Measurements from ENCODE around the gene BCAS3. TPM values are rescaled to one million over a fixed set of nuclear protein-coding genes. Genes with fewer than 3 reads are reported as not detected.

Gene BCAS3
- polyA plus RNA-seq, 1 donor from 2014 or later: 21.6 TPM

DNA sequence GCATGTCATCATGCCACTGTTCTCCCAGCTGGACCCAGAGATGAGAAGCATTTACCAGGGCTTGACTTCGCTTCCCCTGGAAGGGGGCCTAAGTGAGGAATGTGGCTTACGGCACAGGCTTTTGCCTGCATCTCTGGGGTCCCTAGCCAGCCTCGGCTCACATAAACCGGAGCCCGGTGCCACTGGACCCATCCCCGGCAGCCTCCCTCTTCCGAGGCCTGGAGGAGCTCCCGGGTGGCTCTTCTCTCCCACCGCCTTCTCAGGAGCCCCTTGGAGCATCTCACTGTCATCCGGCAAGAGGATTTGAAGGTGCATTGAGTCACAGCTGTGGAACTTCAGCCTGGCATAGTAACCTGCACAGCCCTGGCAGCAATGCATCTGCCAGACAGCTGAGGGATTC is 692.1 kb downstream of the BCAS3 start:
- no peak overlapping the region for H3K4me2 ChIP-seq (ENCODE audit: low read length)
- no peak overlapping the region for H3K9ac ChIP-seq (ENCODE audit: low read length)
- H3K36me3 ChIP-seq (ENCODE audit: insufficient read depth, low read length): no peaks in the 10 kb centered on the region
- H3K9me3 ChIP-seq (ENCODE audit: low read length): no peaks in the 10 kb centered on the region
- H2AFZ ChIP-seq (ENCODE audit: low read depth, low read length): no peak overlapping the region
- H3K27ac ChIP-seq (ENCODE audit: low read length): no peak overlapping the region
- no peaks in the 10 kb centered on the region for H3F3A ChIP-seq (ENCODE audit: insufficient read depth, low read length, poor library complexity, severe bottlenecking)
- no peaks in the 10 kb centered on the region for H3K79me2 ChIP-seq (replicated peaks; ENCODE audit: insufficient read depth, low read length)
- H3K27me3 ChIP-seq (ENCODE audit: insufficient read depth, low read depth, low read length): no peaks in the 10 kb centered on the region
- no peak overlapping the region for H3K4me3 ChIP-seq (ENCODE audit: low read length)
- no peaks in the 10 kb centered on the region for H4K20me1 ChIP-seq (ENCODE audit: insufficient read depth)
- H3K9me2 ChIP-seq (ENCODE audit: insufficient read depth, low read length): no peaks in the 10 kb centered on the region
- TF ChIP-seq, protein P1, sequence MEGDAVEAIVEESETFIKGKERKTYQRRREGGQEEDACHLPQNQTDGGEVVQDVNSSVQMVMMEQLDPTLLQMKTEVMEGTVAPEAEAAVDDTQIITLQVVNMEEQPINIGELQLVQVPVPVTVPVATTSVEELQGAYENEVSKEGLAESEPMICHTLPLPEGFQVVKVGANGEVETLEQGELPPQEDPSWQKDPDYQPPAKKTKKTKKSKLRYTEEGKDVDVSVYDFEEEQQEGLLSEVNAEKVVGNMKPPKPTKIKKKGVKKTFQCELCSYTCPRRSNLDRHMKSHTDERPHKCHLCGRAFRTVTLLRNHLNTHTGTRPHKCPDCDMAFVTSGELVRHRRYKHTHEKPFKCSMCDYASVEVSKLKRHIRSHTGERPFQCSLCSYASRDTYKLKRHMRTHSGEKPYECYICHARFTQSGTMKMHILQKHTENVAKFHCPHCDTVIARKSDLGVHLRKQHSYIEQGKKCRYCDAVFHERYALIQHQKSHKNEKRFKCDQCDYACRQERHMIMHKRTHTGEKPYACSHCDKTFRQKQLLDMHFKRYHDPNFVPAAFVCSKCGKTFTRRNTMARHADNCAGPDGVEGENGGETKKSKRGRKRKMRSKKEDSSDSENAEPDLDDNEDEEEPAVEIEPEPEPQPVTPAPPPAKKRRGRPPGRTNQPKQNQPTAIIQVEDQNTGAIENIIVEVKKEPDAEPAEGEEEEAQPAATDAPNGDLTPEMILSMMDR (IDR thresholded peaks at IDR 0.05; ENCODE audit: poor library complexity, severe bottlenecking): no peak
- TF ChIP-seq TAF1 (IDR thresholded peaks at IDR 0.05; ENCODE audit: low read depth) (no peak), MXI1 (conservative IDR thresholded peaks at IDR 0.05; ENCODE audit: poor library complexity, severe bottlenecking) (no peak), EZH2 (IDR thresholded peaks at IDR 0.05; ENCODE audit: borderline replicate concordance, insufficient read depth, low read length, poor library complexity, severe bottlenecking) (no peak), POLR2AphosphoS5 (IDR thresholded peaks at IDR 0.05) (no peak), EP300 (conservative IDR thresholded peaks at IDR 0.05; ENCODE audit: poor library complexity, severe bottlenecking) (no peak), SMC3 (conservative IDR thresholded peaks at IDR 0.05; ENCODE audit: poor library complexity) (no peak), RAD21 (conservative IDR thresholded peaks at IDR 0.05) (no peak)
- TF ChIP-seq, protein P2, sequence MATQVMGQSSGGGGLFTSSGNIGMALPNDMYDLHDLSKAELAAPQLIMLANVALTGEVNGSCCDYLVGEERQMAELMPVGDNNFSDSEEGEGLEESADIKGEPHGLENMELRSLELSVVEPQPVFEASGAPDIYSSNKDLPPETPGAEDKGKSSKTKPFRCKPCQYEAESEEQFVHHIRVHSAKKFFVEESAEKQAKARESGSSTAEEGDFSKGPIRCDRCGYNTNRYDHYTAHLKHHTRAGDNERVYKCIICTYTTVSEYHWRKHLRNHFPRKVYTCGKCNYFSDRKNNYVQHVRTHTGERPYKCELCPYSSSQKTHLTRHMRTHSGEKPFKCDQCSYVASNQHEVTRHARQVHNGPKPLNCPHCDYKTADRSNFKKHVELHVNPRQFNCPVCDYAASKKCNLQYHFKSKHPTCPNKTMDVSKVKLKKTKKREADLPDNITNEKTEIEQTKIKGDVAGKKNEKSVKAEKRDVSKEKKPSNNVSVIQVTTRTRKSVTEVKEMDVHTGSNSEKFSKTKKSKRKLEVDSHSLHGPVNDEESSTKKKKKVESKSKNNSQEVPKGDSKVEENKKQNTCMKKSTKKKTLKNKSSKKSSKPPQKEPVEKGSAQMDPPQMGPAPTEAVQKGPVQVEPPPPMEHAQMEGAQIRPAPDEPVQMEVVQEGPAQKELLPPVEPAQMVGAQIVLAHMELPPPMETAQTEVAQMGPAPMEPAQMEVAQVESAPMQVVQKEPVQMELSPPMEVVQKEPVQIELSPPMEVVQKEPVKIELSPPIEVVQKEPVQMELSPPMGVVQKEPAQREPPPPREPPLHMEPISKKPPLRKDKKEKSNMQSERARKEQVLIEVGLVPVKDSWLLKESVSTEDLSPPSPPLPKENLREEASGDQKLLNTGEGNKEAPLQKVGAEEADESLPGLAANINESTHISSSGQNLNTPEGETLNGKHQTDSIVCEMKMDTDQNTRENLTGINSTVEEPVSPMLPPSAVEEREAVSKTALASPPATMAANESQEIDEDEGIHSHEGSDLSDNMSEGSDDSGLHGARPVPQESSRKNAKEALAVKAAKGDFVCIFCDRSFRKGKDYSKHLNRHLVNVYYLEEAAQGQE (IDR thresholded peaks at IDR 0.05; ENCODE audit: borderline replicate concordance): no peak

DNA sequence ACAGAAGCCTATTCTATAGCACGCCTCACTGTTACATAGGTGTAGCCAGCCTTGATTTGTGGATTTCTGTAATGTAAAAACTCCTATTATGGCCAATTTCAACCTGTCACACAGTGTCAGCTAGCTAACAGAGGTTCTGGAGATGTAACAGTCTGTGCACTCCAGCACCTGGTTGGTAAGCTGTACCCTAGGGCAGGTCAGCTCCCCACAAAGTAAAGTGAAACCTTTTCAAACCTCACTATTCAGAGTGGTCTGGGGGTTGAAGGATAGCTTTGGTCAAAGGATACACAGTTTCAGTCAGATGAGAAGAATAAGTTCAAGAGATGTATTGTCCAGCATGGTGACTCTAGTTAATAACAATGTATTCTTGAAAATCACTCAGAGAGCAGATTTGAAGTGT is 693.5 kb downstream of the BCAS3 start:
- Histone ChIP-seq H3K9me2 (ENCODE audit: insufficient read depth, low read length) (no peaks in the 10 kb centered on the region), H3K4me2 (ENCODE audit: low read length) (no peak overlapping the region), H4K20me1 (ENCODE audit: insufficient read depth) (no peaks in the 10 kb centered on the region), H3K27ac (ENCODE audit: low read length) (no peak overlapping the region), H3K79me2 (replicated peaks; ENCODE audit: insufficient read depth, low read length) (no peaks in the 10 kb centered on the region), H3K9me3 (ENCODE audit: low read length) (no peaks in the 10 kb centered on the region), H3K9ac (ENCODE audit: low read length) (no peak overlapping the region), H2AFZ (ENCODE audit: low read depth, low read length) (no peak overlapping the region), H3K4me3 (ENCODE audit: low read length) (no peak overlapping the region), H3K27me3 (ENCODE audit: insufficient read depth, low read depth, low read length) (no peaks in the 10 kb centered on the region), H3F3A (ENCODE audit: insufficient read depth, low read length, poor library complexity, severe bottlenecking) (no peaks in the 10 kb centered on the region), H3K36me3 (ENCODE audit: insufficient read depth, low read length) (no peaks in the 10 kb centered on the region)
- TF ChIP-seq TAF1 (IDR thresholded peaks at IDR 0.05; ENCODE audit: low read depth) (no peak), MXI1 (conservative IDR thresholded peaks at IDR 0.05; ENCODE audit: poor library complexity, severe bottlenecking) (no peak), RAD21 (conservative IDR thresholded peaks at IDR 0.05) (no peak)
- TF ChIP-seq, protein P1 (IDR thresholded peaks at IDR 0.05; ENCODE audit: poor library complexity, severe bottlenecking): no peak
